HG03135 (cell line): ENCODE results near the gene CBL.

Experiments
- ATAC-seq: cut with Tn5 transposase; IDR thresholded peaks from one replicate; pipeline ENCODE4 v1.9.1; 2021; ENCODE audit warnings: mild to moderate bottlenecking, moderate library complexity; ENCODE audit not compliant: unreplicated experiment

The CBL gene

GRCh38 chr11:119266063-119266462, 59.9 kb downstream of the CBL start:
- ATAC-seq: no peak

GRCh38 chr11:119266517-119267255, 60.5 kb downstream of the CBL start:
- no peak for ATAC-seq

- no peak for ATAC-seq
These were observed 61.5 kb downstream of the CBL start for GRCh38 chr11:119267645-119268044.

- no peak for ATAC-seq
These were observed 67.6 kb downstream of the CBL start for GRCh38 chr11:119273721-119274120.

GRCh38 chr11:119277660-119278059, 71.5 kb downstream of the CBL start:
- ATAC-seq: no peak

- ATAC-seq: no peak
These were observed 76.4 kb downstream of the CBL start for GRCh38 chr11:119282495-119282894.

GRCh38 chr11:119284344-119285157, 78.4 kb downstream of the CBL start:
- ATAC-seq: no peak

GRCh38 chr11:119285431-119285830, 79.3 kb downstream of the CBL start:
- no peak for ATAC-seq

- no peak for ATAC-seq
These were observed 82.1 kb downstream of the CBL start for GRCh38 chr11:119288219-119288618.

- ATAC-seq: no peak
These were observed 84.9 kb downstream of the CBL start for GRCh38 chr11:119290894-119291497.

- no peak for ATAC-seq
These were observed 87.3 kb downstream of the CBL start for GRCh38 chr11:119293461-119293860.

GRCh38 chr11:119295178-119295577, 89.0 kb downstream of the CBL start:
- ATAC-seq: no peak

- no peak for ATAC-seq
These were observed 91.8 kb downstream of the CBL start for GRCh38 chr11:119297938-119298337.

GRCh38 chr11:119298726-119299125, 92.6 kb downstream of the CBL start:
- ATAC-seq: no peak

- ATAC-seq: no peak
These were observed 93.3 kb downstream of the CBL start for GRCh38 chr11:119299416-119299815.

GRCh38 chr11:119300198-119300964, 94.2 kb downstream of the CBL start:
- no peak for ATAC-seq

- ATAC-seq: no peak
These were observed 97.1 kb downstream of the CBL start for GRCh38 chr11:119303227-119303718.

- no peak for ATAC-seq
These were observed 99.6 kb downstream of the CBL start for GRCh38 chr11:119305556-119306372.

GRCh38 chr11:119306373-119306890, 100.3 kb downstream of the CBL start:
- no peak for ATAC-seq

- ATAC-seq: no peak
These were observed 101.1 kb downstream of the CBL start for GRCh38 chr11:119307219-119307618.
